Uterus (tissue), 2 donors: ENCODE measurements around the gene GMDS.

ENCODE experiments used
- CTCF ChIP-seq, 4 experiments: fragments of 200-600 bp in 2 of 4; fragments of 450-650 bp in 2 of 4; sonication (generic) in 2 of 4; IDR thresholded peaks; one replicate each; pipeline ENCODE4 v1.5.1; 2016 to 2019; ENCODE audit warnings: antibody characterized with exemption in 4 of 4, mild to moderate bottlenecking in 2 of 4, moderate library complexity in 1 of 4
- POLR2A ChIP-seq, 2 donors: fragments of 450-650 bp; IDR thresholded peaks; one replicate each; pipeline ENCODE4 v1.6.1; 2016; ENCODE audit warnings: antibody characterized with exemption in 2 of 2, mild to moderate bottlenecking in 1 of 2, moderate library complexity in 1 of 2

- TF ChIP-seq POLR2A (IDR thresholded peaks at IDR 0.05) (no peak), CTCF (IDR thresholded peaks at IDR 0.05) (no peak)
These were observed 470.0 kb downstream of the GMDS start for GRCh38 chr6:1775441-1775840.
